Omental fat pad (tissue), 4 donors: ENCODE data around the gene MRPL2. TPM values are rescaled to one million over a fixed set of nuclear protein-coding genes. Genes with fewer than 3 reads are reported as not detected.

Source experiments
- ATAC-seq: fragments of 150-250 bp; one replicate; pipeline ENCODE4 v1.9.1; 2016; ENCODE audit warnings: mild to moderate bottlenecking, moderate library complexity; ENCODE audit not compliant: low FRiP score
- DNase-seq: peaks from one replicate; pipeline ENCODE4 v3.0.0-alpha.2; 2019; ENCODE audit warnings: low spot score
- CTCF ChIP-seq, 3 donors: fragments of 450-650 bp; IDR thresholded peaks; one replicate each; pipeline ENCODE4 v1.5.1; 2016 to 2017; ENCODE audit warnings: antibody characterized with exemption in 3 of 3, mild to moderate bottlenecking in 3 of 3, moderate library complexity in 2 of 3
- total RNA-seq, 4 donors: library from RNA; depleted of rRNA; stranded (reverse); fragments of >200 nt; gene quantifications; one replicate each; pipeline ENCODE4 v1.1.0, GENCODE V29; 2016

Gene MRPL2
- total RNA-seq, 4 donors from 2014 or later = 10.7 to 32.2 (median 19.3) TPM

GRCh38 chr6:43032326-43032725 lies 26.9 kb downstream of the MRPL2 start:
- TF ChIP-seq CTCF (IDR thresholded peaks at IDR 0.05) = no peak
- ATAC-seq (no peak), DNase-seq (no peak)

GRCh38 chr6:43029120-43029519 lies 30.1 kb downstream of the MRPL2 start:
- ATAC-seq (no peak), DNase-seq (no peak)
- TF ChIP-seq CTCF (IDR thresholded peaks at IDR 0.05) = no peak

- no peak for TF ChIP-seq CTCF (IDR thresholded peaks at IDR 0.05)
- ATAC-seq (no peak), DNase-seq (no peak)
Measured at GRCh38 chr6:43026365-43026764, 32.9 kb downstream of the MRPL2 start.

GRCh38 chr6:43024436-43024835 lies 34.8 kb downstream of the MRPL2 start:
- no peak for DNase-seq
- ATAC-seq = no peak
- no peak for TF ChIP-seq CTCF (IDR thresholded peaks at IDR 0.05)

- no peak for TF ChIP-seq CTCF (IDR thresholded peaks at IDR 0.05)
- ATAC-seq (peak; percentile 81), DNase-seq (peak; percentile 61)
Measured at GRCh38 chr6:43021270-43022047, 37.8 kb downstream of the MRPL2 start, which contains the start of gene RRP36. RRP36 (plus strand) TSS chr6:43021623; CDS start chr6:43021655, 32 bp downstream.

- DNase-seq (no peak), ATAC-seq (no peak)
- no peak for TF ChIP-seq CTCF (IDR thresholded peaks at IDR 0.05)
Measured at GRCh38 chr6:43020847-43021246, 38.4 kb downstream of the MRPL2 start.
